Muscle of leg (tissue), 16 donors: ENCODE data around the gene GPR119. TPM values are rescaled to one million over a fixed set of nuclear protein-coding genes. Genes with fewer than 3 reads are reported as not detected.
"Not testable (repeated sequence)": the region's sequence is repeated elsewhere in the genome, so short reads cannot be mapped to it uniquely, and the experiment has no call there.

ENCODE experiments used
- DNase-seq: peaks from one replicate; pipeline ENCODE4 v3.0.0; 2013
- H3K27ac ChIP-seq: one replicate; pipeline ENCODE4 v1.5.1; 2013; ENCODE audit warnings: mild to moderate bottlenecking, low read length, control low read depth
- H3K27me3 ChIP-seq: one replicate; pipeline ENCODE4 v1.6.1; 2013; ENCODE audit warnings: low read length; ENCODE audit not compliant: control insufficient read depth, insufficient read depth
- H3K36me3 ChIP-seq: one replicate; pipeline ENCODE4 v1.6.1; 2013; ENCODE audit warnings: low read length; ENCODE audit not compliant: control insufficient read depth, insufficient read depth
- H3K4me1 ChIP-seq: one replicate; pipeline ENCODE4 v1.6.1; 2013; ENCODE audit warnings: low read length; ENCODE audit not compliant: control insufficient read depth, insufficient read depth
- H3K4me3 ChIP-seq: one replicate; pipeline ENCODE4 v1.5.1; 2013; ENCODE audit warnings: low read length, control low read depth
- H3K9me3 ChIP-seq: replicated peaks from 2 replicates; pipeline ENCODE4 v1.6.1; 2013; ENCODE audit warnings: low read depth, low read length; ENCODE audit not compliant: control insufficient read depth
- WGBS: methylation state at CpG from one replicate; pipeline ENCODE4 v1.1.5; 2013; ENCODE audit warnings: missing lambda C conversion rate; ENCODE audit not compliant: insufficient coverage; 5-methylcytosine and 5-hydroxymethylcytosine counted together
- long read RNA-seq, 11 donors: transcript quantifications; one replicate each; lab custom pipeline, GENCODE V29; 2026
- polyA plus RNA-seq, 8 donors: library from polyadenylated mRNA; unstranded; fragments of 120-200 nt; gene quantifications; one replicate each; pipeline versions ENCODE4 v1.2.1 to v1.2.3, GENCODE V29; 2013; ENCODE audit warnings: inconsistent platforms in 1 of 8, low replicate concordance in 1 of 8; ENCODE audit not compliant: insufficient read length in 8 of 8, insufficient read depth in 1 of 8
- total RNA-seq: library from RNA; stranded (reverse); fragments of 120-200 nt; gene quantifications from one replicate; pipeline ENCODE4 v1.2.4, GENCODE V29; 2013

GPR119 gene
- total RNA-seq (not detected), polyA plus RNA-seq (not detected)
- long read RNA-seq, donor 1, result 0 reads
- long read RNA-seq, donor 2, result 0 reads
- long read RNA-seq, donor 3, result 0 reads
- long read RNA-seq, donor 4, result 0 reads
- long read RNA-seq, donor 5, result 0 reads
- long read RNA-seq, donor 6, result 0 reads
- long read RNA-seq, donor 7, result 0 reads
- long read RNA-seq, donor 8, partial matches to known transcripts, result 27 of 27 reads
- long read RNA-seq, donor 8, other reads (novel, unspliced or antisense), result 0 of 27 reads
- long read RNA-seq, donor 9, result 0 reads
- long read RNA-seq, donor 10, result 0 reads
- long read RNA-seq, donor 11, result 0 reads

GRCh38 chrX:130385520-130385919, at the start of gene GPR119:
Gene GPR119, minus strand, starts transcription at chrX:130385674. Its CDS starts 227 bp downstream, at chrX:130385447.
- DNase-seq, result no peak
- no peak within 1 kb of the TSS for H3K4me3 ChIP-seq
- 72% methylated on average over 4 of the region's 4 CpGs for WGBS
- no peaks in the 10 kb centered on the region for H3K36me3 ChIP-seq
- H3K4me1 ChIP-seq, result no peaks in the 10 kb centered on the region
- H3K27me3 ChIP-seq, result peaks cover 16% of the 10 kb centered on the region
- no peaks in the 10 kb centered on the region for H3K9me3 ChIP-seq
- H3K27ac ChIP-seq, result no peak within 1 kb of the TSS

- 75% methylated on average over 2 of the region's 5 CpGs for WGBS
- DNase-seq, result not testable (repeated sequence)
These were observed 43.8 kb upstream of the GPR119 start for GRCh38 chrX:130429236-130429635.

GRCh38 chrX:130426531-130426930, 41.1 kb upstream of the GPR119 start:
- peaks cover 15% of the 10 kb centered on the region for H3K27me3 ChIP-seq
- WGBS, result 71% methylated on average over 2 of the region's 6 CpGs
- H3K4me3 ChIP-seq, result no peak overlapping the region
- H3K36me3 ChIP-seq, result no peaks in the 10 kb centered on the region
- no peaks in the 10 kb centered on the region for H3K9me3 ChIP-seq
- DNase-seq, result no peak
- H3K27ac ChIP-seq, result no peak overlapping the region
- no peaks in the 10 kb centered on the region for H3K4me1 ChIP-seq

More at GRCh38 chrX:130429236-130429635, 43.8 kb upstream of the GPR119 start:
- H3K4me1 ChIP-seq, H3K9me3 ChIP-seq, H3K4me3 ChIP-seq, H3K36me3 ChIP-seq, H3K27ac ChIP-seq: not testable (repeated sequence)
- peaks cover 16% of the 10 kb centered on the region for H3K27me3 ChIP-seq

GRCh38 chrX:130419263-130419662, 33.8 kb upstream of the GPR119 start:
- H3K36me3 ChIP-seq, result peaks cover 4% of the 10 kb centered on the region
- no peaks in the 10 kb centered on the region for H3K9me3 ChIP-seq
- no peaks in the 10 kb centered on the region for H3K4me1 ChIP-seq
- 71% methylated on average over 1 of the region's 2 CpGs for WGBS
- DNase-seq, result no peak
- no peak overlapping the region for H3K27ac ChIP-seq
- peaks cover 10% of the 10 kb centered on the region for H3K27me3 ChIP-seq
- no peak overlapping the region for H3K4me3 ChIP-seq

GRCh38 chrX:130418740-130419139, 33.3 kb upstream of the GPR119 start:
- no peaks in the 10 kb centered on the region for H3K9me3 ChIP-seq
- no peak overlapping the region for H3K27ac ChIP-seq
- no peaks in the 10 kb centered on the region for H3K4me1 ChIP-seq
- no peak overlapping the region for H3K4me3 ChIP-seq
- H3K36me3 ChIP-seq, result peaks cover 4% of the 10 kb centered on the region
- DNase-seq, result no peak
- peaks cover 10% of the 10 kb centered on the region for H3K27me3 ChIP-seq
- WGBS, result no CpG with 5 or more reads among the region's 4 CpGs

GRCh38 chrX:130418066-130418465, 32.6 kb upstream of the GPR119 start:
- no CpG with 5 or more reads among the region's 2 CpGs for WGBS
- H3K4me3 ChIP-seq, result no peak overlapping the region
- no peak overlapping the region for H3K27ac ChIP-seq
- peaks cover 10% of the 10 kb centered on the region for H3K27me3 ChIP-seq
- no peak for DNase-seq
- no peaks in the 10 kb centered on the region for H3K4me1 ChIP-seq
- H3K9me3 ChIP-seq, result no peaks in the 10 kb centered on the region
- H3K36me3 ChIP-seq, result peaks cover 4% of the 10 kb centered on the region

- DNase-seq, result no peak
- H3K27ac ChIP-seq, result no peak overlapping the region
- H3K9me3 ChIP-seq, result no peaks in the 10 kb centered on the region
- peaks cover 8% of the 10 kb centered on the region for H3K27me3 ChIP-seq
- H3K4me1 ChIP-seq, result no peaks in the 10 kb centered on the region
- H3K4me3 ChIP-seq, result no peak overlapping the region
- H3K36me3 ChIP-seq, result peaks cover 10% of the 10 kb centered on the region
- WGBS, result 72% methylated on average over 3 of the region's 4 CpGs
These were observed 31.3 kb upstream of the GPR119 start for GRCh38 chrX:130416785-130417184.

- Histone ChIP-seq H3K36me3 (peaks cover 17% of the 10 kb centered on the region), H3K27ac (no peak overlapping the region), H3K27me3 (peaks cover 8% of the 10 kb centered on the region), H3K4me3 (no peak overlapping the region), H3K4me1 (no peaks in the 10 kb centered on the region), H3K9me3 (no peaks in the 10 kb centered on the region)
- WGBS, result 86% methylated on average over 1 of the region's 7 CpGs
- no peak for DNase-seq
These were observed 29.7 kb upstream of the GPR119 start for GRCh38 chrX:130415201-130415600.

GRCh38 chrX:130414800-130415199, 29.3 kb upstream of the GPR119 start:
- H3K36me3 ChIP-seq, result peaks cover 19% of the 10 kb centered on the region
- H3K4me3 ChIP-seq, result no peak overlapping the region
- H3K4me1 ChIP-seq, result no peaks in the 10 kb centered on the region
- H3K27ac ChIP-seq, result no peak overlapping the region
- 93% methylated on average over 2 of the region's 5 CpGs for WGBS
- H3K27me3 ChIP-seq, result peaks cover 8% of the 10 kb centered on the region
- DNase-seq, result no peak
- no peaks in the 10 kb centered on the region for H3K9me3 ChIP-seq

- DNase-seq, result peak; percentile 3
- H3K27me3 ChIP-seq, result peaks cover 7% of the 10 kb centered on the region
- H3K4me3 ChIP-seq, result no peak overlapping the region
- no CpG with 5 or more reads among the region's 2 CpGs for WGBS
- no peaks in the 10 kb centered on the region for H3K4me1 ChIP-seq
- peaks cover 26% of the 10 kb centered on the region for H3K36me3 ChIP-seq
- no peaks in the 10 kb centered on the region for H3K9me3 ChIP-seq
- no peak overlapping the region for H3K27ac ChIP-seq
These were observed 27.9 kb upstream of the GPR119 start for GRCh38 chrX:130413415-130413814.
